GM06990 (cell line): Measurements from ENCODE around the gene RPS6KC1.

Experiments
- DNase-seq: peaks from one replicate; pipeline ENCODE4 v3.0.0-alpha.2; 2011; ENCODE audit not compliant: insufficient read length; ENCODE audit errors: extremely low read depth
- H3K27me3 ChIP-seq: replicated peaks from 2 replicates; pipeline ENCODE4 v1.6.0; 2011; ENCODE audit warnings: low read length; ENCODE audit not compliant: control insufficient read depth, insufficient read depth
- H3K36me3 ChIP-seq: 2 replicates; pipeline ENCODE4 v1.5.1; 2011; ENCODE audit warnings: low read length; ENCODE audit not compliant: control insufficient read depth, insufficient read depth
- H3K4me3 ChIP-seq: replicated peaks from 2 replicates; pipeline ENCODE4 v1.5.1; 2011; ENCODE audit warnings: low read depth, mild to moderate bottlenecking, control low read depth, low read length
- CTCF ChIP-seq: IDR thresholded peaks from 2 replicates; pipeline ENCODE4 v1.5.1; 2011; ENCODE audit warnings: low read length, control low read depth, mild to moderate bottlenecking, inconsistent platforms; ENCODE audit not compliant: insufficient read depth, poor library complexity, severe bottlenecking

Gene RPS6KC1

GRCh38 chr1:213242883-213243282 is 191.8 kb downstream of the RPS6KC1 start:
- no peak for DNase-seq
- no peak overlapping the region for H3K4me3 ChIP-seq
- H3K36me3 ChIP-seq, result no peaks in the 10 kb centered on the region
- no peak for TF ChIP-seq CTCF
- no peaks in the 10 kb centered on the region for H3K27me3 ChIP-seq

DNA sequence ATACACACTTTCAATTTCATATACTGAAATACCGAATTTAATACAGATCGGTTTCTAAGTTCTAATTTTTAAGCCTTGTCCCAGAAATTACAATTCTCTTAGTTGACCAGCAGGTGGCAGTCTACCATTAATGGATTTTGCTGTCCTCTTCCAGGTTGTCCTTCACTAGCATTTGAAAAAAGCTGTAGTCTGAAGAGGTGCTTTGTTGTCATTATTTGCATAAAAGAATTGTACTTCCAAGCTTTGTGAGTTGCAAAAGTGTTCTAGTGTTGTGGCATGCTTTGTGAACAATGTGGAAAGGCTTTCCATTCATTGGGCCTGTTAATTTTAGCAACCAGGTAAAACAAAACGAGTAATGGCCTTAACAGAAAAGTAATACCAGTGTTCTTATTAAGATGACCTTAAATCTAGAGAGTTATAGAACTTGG is 193.6 kb downstream of the RPS6KC1 start:
- Histone ChIP-seq H3K4me3 (no peak overlapping the region), H3K27me3 (no peaks in the 10 kb centered on the region), H3K36me3 (no peaks in the 10 kb centered on the region)
- DNase-seq, result no peak
- TF ChIP-seq CTCF, result peak; percentile 70

DNA sequence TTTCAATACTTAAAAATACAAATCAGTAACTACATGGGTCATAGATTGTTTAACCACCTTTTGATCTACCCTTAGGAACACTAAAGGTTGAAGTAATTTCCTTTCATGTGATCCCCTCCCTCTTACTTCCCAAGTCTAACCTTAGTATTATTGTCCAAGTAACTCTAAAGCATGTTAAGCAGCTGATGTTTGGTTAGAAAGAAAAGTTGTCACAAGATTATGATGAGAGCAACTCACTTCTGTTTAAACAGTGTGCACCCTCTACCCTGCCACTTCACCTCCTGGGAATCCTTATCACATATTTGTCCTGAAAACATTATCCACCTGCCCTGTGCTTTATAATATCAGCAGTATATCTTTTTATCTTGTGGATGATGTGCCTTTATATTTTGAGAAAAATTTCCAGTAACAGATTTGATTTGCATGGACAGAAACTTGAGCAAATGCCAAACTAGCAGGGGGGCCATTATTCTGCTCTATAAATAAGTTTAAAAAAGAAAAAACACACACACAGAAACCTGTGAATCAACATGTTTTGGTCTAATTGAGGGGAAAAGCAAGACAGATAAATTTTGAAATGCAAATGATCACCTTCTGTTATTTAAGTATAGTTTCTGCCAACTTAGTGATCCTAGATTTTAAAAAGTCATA is 194.3 kb downstream of the RPS6KC1 start:
- Histone ChIP-seq H3K4me3 (no peak overlapping the region), H3K36me3 (no peaks in the 10 kb centered on the region), H3K27me3 (no peaks in the 10 kb centered on the region)
- no peak for DNase-seq
- TF ChIP-seq CTCF, result no peak

GRCh38 chr1:213247038-213247437 is 196.0 kb downstream of the RPS6KC1 start:
- H3K4me3 ChIP-seq, result no peak overlapping the region
- no peaks in the 10 kb centered on the region for H3K36me3 ChIP-seq
- DNase-seq, result no peak
- TF ChIP-seq CTCF, result no peak
- no peaks in the 10 kb centered on the region for H3K27me3 ChIP-seq

- no peak for DNase-seq
- Histone ChIP-seq H3K4me3 (no peak overlapping the region), H3K36me3 (no peaks in the 10 kb centered on the region), H3K27me3 (no peaks in the 10 kb centered on the region)
- TF ChIP-seq CTCF, result no peak
Observed at GRCh38 chr1:213249395-213249794, 198.4 kb downstream of the RPS6KC1 start.

GRCh38 chr1:213250041-213250440 is 199.0 kb downstream of the RPS6KC1 start:
- DNase-seq, result no peak
- H3K4me3 ChIP-seq, result no peak overlapping the region
- no peaks in the 10 kb centered on the region for H3K36me3 ChIP-seq
- TF ChIP-seq CTCF, result no peak
- H3K27me3 ChIP-seq, result no peaks in the 10 kb centered on the region
